HG02610 (cell line): ENCODE results near the gene EPHB1.

Experiments
- ATAC-seq: cut with Tn5 transposase; IDR thresholded peaks from one replicate; pipeline ENCODE4 v1.9.1; 2021; ENCODE audit warnings: mild to moderate bottlenecking, moderate library complexity; ENCODE audit not compliant: unreplicated experiment

The EPHB1 gene

GRCh38 chr3:135141672-135142071, 346.6 kb downstream of the EPHB1 start:
- no peak for ATAC-seq

DNA sequence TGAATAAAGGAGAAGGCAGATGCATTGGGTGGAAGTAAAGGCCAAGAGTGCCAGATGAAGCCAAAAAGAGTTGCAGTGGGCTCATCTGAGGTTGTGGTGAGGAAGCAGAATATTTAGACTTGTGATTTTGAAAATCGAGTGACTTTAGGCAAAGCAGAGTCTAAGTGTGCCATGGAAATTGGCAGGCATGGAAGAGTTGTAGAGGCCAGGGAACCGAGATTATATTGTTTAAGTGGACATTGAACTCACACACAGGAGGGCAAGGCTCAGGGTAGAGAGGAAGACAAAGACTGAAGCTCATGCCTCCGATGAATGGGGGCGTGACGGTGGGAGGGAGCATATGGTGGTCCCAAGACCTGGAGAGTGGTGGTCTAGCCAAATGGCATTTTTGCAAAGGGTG, 347.5 kb downstream of the EPHB1 start:
- ATAC-seq = no peak

- ATAC-seq = no peak
These were observed 348.4 kb downstream of the EPHB1 start for GRCh38 chr3:135143474-135143873.

GRCh38 chr3:135145581-135145980, 350.5 kb downstream of the EPHB1 start:
- ATAC-seq = no peak

- no peak for ATAC-seq
These were observed 352.6 kb downstream of the EPHB1 start for GRCh38 chr3:135147657-135148056.

GRCh38 chr3:135148398-135149020, 353.4 kb downstream of the EPHB1 start:
- no peak for ATAC-seq

DNA sequence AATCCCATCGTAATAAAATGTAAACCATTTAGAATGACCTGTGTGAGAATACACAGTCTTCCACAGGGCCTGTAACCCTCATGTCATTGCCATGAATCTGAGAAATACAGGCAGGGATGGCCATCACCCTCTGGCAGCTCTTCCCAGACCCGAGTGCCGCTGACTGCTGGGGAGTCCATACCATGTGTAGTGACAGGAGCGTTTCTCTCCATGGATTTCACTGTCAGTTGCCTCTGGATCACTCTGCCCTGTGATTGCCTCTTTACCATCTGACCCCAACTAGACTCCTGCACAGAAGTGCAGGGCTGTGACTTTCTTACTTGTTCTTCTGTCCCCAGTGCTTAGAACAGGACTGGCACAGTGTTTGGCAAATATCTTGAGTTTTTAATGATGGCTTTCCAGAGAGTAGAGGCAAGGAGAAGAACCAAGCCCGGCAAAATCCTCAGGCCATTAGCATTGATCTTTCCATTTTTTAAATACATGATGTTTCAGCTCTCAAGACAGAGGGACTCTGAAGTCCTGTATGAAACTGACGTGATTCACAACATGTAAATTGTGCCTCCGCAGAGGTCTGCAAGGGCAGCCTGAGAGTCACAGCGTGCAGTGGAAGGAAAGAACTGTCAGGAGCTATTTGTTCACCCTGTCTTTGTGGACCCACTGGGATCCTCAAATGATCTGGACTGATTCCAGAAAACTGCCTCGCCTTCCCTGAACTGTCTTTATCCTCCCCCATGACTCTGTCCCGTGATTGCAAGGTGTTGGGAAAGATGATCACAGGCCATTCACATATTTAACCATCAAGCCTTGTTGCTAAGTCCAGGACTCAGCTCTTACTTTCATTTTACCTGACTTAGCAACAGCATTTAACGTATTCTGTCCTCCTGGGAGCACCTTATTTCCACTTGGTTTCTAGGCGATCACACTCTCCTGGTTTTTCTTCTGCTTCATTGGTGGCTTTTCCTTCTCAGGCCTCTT, 354.9 kb downstream of the EPHB1 start:
- ATAC-seq = no peak

- no peak for ATAC-seq
These were observed 359.1 kb downstream of the EPHB1 start for GRCh38 chr3:135154186-135154585.

DNA sequence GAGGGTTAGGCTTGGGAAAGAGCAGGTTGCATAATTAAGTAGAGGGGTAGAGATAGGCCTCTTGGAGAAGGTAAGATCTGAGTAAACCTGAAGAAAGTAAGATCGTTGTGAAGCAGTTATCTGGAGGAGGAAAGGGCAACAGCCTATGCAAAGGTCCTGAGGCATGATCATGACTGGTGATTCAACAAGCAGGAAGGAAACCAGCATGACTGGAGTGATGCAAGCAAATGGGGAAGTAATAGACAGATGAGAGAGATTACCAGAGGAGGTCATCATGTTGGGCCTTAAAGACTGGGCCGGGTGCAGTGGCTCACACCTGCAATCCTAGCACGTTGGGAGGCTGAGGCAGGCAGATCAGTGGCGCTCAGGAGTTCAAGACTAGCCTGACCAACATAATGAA, 360.2 kb downstream of the EPHB1 start:
- ATAC-seq = no peak

- no peak for ATAC-seq
These were observed 360.7 kb downstream of the EPHB1 start for GRCh38 chr3:135155791-135156190.

GRCh38 chr3:135157045-135157740, 362.1 kb downstream of the EPHB1 start:
- no peak for ATAC-seq

DNA sequence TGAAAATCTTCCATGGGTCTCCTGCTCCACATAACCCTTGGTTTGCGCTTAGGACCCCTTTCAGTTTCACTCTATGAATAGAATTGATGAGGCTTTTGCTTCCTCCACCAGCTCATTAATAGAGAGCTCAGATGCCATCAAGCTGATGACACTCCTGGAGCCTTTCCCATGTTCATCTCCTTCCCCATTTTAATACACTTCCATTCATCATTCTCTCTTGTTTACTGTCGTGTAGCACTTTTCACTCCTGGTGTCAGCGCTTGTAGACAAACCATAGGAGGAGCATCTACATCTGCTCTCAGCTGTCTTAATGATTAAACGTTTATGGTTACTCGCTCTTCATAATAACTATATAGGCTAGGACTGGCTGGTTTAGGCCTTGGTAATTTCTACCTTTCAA, 363.5 kb downstream of the EPHB1 start:
- ATAC-seq = no peak

- ATAC-seq = no peak
These were observed 364.7 kb downstream of the EPHB1 start for GRCh38 chr3:135159681-135160247.

GRCh38 chr3:135161425-135161824, 366.4 kb downstream of the EPHB1 start:
- no peak for ATAC-seq

DNA sequence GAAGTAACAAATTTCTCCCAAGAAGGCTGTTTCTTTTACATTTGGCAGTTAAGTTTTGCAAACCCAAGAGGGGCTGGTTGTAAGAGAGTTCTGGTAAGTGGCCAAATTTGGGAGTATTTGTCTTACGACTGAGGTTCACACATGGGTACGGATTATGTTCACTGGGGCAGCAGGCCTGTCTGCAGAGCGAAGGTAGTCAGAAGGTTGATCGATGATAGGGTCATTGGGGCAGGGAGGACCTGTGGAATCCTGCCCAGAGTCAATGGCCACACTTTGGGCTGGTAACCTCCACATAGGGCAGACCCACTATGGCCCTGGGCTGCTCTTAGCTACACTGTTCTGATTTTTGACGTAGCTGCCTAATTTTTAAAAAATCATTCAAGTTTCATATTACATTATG, 368.6 kb downstream of the EPHB1 start:
- no peak for ATAC-seq

- no peak for ATAC-seq
These were observed 370.2 kb downstream of the EPHB1 start for GRCh38 chr3:135165260-135165659.

DNA sequence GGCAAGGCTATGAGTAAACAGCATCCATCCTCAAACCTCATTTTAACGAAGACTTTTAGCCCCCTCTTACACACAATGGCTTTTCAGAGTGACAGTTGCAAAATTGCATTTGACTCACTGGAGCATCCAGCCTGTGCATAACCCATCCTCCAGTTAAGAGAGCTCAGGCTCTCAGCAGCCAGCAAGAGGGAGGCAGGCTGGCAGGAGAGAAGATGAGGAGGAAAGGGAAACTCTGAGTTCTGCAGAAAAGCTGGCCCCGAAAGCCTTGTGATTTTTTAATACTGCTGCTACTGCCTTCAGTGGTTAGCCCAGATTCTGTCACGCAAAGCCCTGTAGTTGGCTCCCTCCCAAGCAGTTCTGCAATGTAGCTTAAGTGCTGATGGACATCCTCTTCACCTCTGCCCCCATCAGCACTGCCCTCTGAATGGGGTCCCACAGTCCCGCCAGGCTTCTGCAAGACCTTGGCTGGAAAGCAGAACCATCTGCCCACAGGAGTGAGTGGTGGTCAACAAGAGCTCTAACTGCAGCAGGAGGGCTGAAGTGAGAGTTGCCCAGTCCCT, 371.3 kb downstream of the EPHB1 start:
- no peak for ATAC-seq

DNA sequence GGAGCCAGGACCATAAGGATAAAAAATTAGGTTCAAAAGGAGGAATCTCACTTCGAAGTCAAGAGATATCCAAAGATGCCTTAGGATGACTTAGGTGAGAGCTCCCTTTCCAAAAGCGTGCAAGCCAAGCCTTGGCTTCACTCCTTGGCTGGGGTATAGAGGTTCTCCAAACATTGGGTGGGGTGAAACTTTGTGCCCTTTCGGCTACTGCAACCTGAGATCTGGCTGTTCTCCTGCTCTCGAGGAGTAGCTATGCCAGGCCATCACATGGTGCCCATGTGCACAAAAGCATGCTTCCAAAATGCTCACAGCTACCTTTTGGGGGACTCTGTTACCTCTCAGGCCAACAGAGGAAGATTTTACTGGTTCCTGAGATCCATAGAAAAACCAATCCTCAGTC, 373.8 kb downstream of the EPHB1 start:
- ATAC-seq = no peak

DNA sequence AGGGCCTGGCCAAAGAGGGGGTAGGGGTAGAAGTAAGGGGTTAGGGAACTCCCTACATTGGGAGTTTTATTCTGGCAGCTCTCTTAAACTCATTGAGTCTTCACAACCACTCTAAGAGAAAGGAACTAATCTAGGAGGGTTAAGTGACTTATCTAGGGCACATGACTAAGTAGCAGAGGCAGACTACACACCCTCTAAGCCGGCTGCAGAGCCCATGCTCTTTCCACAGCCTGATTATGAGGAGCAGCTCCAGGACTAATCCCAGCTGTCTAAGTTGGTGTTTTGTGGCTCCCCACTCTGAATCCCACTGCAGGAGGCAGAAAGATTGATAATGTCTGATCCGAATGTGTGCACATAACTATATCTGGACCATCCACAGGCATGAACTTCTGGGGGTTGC, 374.6 kb downstream of the EPHB1 start:
- no peak for ATAC-seq

DNA sequence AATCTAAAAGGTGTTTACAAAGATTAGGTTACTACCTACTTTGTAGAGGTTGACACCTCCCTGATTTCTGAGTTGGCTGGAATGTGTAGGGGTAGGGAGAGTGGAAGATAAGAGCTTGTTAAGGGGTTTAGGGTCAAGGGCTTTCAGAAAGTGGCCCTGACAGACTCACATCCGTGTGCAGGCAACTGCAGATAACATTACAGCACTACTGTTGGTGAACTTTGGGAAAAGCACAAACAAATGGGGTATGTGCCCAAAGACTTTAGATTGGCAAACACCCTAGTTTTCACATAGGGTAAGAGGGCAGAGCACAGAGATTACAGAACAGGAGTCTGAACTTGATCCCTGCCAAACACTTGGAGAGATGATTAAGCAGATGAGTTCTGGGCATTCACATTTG, 375.7 kb downstream of the EPHB1 start:
- ATAC-seq = no peak
